NCI-H510A treated with DMSO at 0.1 percent for 48 hours (cell line): ENCODE measurements around the gene ERGIC1.
"Not testable (repeated sequence)": the region's sequence is repeated elsewhere in the genome, so short reads cannot be mapped to it uniquely, and the experiment has no call there.

Source experiments
- DNase-seq: peaks from one replicate; lab custom pipeline; 2025; lab: John Stamatoyannopoulos, UW

Gene ERGIC1

GRCh38 chr5:172848419-172848818, 14.4 kb downstream of the ERGIC1 start:
- DNase-seq, result no peak

DNA sequence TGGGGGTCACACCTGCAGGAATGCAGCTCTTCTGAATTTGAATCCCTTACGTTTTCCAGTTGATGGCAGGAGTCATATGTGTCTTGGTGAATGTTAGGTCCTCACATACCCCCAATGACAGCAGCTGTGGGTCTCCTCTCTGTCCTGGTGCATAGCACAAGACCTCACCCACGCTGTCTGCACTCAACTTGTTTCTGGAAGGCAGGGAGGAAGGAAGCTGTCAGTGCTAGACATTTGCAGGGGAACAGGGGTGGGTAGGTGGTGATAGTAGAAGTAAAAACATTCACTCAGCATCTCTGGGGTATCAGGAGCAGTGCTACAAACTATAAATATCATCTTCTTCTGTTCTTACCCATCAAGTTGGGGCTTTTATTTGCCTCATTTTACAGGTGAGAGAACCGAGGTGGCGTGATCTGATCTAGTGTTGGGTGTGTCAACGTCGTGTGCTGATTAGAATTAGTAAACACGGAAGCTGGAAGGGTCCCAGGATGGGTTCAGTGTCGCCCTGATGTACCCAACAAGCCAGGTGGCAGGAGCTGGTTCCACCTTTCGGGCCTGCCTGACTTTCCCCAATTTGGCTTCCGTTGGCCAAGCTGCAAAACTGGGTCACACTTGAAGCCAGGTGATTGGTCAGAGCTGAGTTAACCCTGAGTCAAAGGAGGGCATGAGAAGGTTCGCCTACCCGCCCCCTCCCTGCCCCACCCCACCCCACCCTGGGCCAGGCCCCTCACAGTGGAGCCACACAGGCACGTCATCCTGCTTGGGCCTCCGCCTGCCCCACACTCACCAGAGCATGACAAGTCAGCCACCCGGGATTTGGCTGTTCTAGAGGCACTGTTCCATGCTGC, 15.8 kb downstream of the ERGIC1 start:
- no peak for DNase-seq

- DNase-seq, result no peak
Observed at GRCh38 chr5:172850454-172850797, 16.4 kb downstream of the ERGIC1 start.

DNA sequence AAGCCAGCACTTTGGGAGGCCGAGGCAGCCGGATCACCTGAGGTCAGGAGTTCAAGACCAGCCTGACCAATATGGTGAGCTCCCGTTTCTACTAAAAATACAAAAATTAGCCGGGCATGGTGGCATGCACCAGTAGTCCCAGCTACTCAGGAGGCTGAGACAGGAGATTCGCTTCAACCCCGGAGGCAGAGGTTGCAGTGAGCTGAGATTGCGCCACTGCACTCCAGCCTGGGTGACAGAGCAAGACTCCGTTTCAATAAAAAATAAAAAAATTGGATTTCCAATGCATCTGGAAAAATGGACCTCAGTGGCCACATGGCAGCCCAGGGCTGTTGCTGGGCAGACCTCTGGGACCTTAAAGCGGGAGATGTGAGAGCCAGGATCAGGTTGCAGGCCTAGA, 17.2 kb downstream of the ERGIC1 start:
- DNase-seq, result not testable (repeated sequence)

DNA sequence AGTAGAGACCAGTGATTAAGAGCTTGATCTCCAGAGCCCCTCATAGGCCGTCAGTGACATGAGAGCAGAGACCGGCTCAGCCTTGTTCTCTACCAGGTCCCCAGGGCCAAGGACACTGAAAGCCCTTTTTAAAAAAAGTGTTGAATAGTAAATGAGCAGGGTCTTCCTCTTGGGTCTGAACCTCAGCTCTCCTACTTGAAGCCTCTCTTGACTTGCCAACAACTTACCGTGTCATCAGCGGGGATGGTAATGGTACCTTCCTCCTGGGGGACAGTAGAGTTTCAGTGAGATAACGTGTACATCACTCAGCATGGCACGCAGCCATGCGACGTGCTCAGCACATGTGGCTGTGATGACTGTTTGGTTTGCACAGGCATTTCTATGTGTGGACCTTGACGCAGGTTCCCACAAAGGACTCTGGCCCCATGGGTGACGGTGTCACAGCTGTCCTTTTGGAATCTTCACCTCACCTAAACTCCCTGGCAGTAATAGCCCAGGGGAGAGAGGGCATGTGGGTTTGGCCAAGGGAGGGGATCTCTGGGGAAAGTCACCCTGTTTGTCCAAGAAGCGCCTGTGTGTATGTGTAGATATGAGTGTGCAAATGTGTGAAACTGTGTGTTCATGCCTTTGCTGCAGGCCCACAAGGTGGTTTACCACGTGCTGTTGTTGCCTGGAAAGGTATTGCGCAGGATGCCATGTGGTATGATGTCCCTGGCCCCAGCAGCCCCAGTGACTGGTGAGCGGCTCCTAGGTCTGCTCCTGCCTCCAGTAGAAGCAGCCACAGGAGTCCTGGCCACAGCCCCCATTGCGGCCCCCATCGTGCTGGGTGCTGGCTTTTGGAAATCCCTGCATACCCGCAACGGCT, 18.7 kb downstream of the ERGIC1 start:
- DNase-seq, result no peak

DNA sequence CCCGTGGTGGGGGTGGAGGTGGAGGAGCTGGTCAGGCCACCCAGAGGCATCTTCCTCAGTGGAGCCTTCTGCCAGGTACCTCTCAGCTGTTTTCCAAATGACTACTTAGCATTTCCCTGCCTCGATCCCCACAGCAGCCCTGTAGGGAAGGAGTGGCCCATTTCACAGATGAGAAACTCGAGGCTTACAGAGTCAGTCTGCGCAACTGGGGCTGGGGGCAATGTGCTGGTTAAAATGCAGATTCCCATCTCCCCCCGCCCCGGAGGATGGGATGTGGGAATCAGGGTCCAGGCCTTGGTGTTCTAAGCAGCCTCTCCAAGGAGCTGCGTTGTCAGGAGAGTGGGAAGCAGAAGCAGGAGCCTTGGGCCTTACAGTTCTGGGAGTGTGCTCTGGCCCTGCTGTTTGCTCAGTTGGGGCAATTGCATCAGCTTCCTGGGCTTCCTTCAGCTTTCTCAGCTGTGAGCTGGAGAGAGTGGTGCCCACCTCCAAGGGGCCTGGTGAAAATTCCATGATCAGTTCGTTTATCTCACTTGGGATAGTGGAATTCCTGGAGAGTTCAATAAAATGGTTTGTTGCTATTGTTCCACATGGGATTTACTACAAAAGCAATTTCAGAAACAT, 19.4 kb downstream of the ERGIC1 start:
- DNase-seq, result no peak

GRCh38 chr5:172854451-172854871, 20.4 kb downstream of the ERGIC1 start:
- DNase-seq, result no peak

DNA sequence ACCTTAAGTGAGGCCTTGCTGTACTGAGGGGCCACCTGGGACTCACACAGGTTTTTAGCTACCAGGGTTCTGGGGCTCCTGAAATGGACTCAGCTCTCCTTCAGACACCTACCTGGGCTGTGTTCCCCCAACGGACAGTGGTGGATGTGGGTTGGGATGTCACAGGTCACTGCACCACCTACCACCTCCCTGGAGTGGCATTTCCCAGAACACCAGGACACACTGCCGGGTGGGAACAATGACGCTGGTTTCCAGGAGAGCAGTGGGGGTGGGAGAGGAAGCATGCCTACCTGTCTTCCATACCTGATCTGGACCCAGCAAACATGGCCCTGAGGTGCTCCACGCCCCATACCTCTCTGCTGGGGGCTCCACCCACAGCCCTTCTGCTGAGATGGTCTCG, 20.9 kb downstream of the ERGIC1 start:
- no peak for DNase-seq

DNA sequence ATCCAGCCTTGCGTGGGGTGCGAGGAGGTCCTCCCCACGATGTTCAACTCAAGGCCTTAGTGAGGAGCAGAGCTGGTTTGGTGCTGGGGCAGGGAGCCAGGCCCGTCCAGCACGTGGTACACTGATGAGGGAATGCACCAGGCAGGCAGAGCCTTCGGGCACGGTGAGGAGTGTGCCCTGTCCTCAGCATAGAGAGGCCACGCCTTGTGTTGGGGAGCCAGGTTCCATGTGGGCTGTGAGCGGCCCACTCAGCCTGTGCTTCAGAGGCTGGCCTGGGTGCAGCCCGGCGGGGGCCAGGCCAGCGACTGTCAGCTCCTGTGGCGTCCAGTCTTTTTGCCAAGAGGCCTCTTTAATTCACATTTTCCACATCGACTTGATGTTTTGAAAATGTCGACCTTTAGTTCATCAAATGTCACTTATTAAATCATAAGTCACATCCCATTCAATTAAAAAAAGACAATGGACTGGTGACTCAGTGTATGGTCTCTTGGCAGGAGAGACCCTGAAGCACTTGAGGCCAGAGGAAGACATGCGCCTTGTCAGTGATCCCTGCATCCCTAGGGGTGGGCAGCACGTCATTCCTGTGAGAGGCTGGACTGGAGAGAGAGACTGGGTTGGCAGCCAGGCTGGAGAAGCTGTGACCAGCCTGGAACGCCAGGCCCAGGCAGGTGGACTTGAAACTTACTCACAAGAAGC, 21.7 kb downstream of the ERGIC1 start:
- DNase-seq, result no peak

DNA sequence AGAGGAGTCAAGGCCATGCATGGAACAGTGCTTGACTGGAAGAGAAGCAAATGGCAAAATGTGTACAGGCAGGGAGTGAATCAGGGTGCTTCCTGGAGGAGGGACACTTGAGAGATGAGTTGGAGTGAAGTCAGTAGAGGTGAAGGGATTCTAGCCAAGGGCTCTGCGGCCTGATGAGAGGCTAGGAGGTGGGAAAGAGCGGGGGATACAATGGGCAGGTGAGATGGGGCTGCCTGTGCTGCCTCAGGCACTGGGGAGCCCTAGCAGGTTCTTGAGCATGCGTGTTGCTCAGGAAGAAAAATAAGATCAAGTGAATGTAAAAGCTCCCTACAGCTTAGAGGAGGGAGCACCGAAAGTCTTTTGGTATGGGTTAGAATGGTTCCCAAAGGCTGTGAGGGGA, 22.3 kb downstream of the ERGIC1 start:
- DNase-seq, result no peak

- no peak for DNase-seq
Observed at GRCh38 chr5:172857982-172858381, 23.9 kb downstream of the ERGIC1 start.

- DNase-seq, result no peak
Observed at GRCh38 chr5:172858511-172858989, 24.5 kb downstream of the ERGIC1 start.

- no peak for DNase-seq
Observed at GRCh38 chr5:172858990-172859811, 25.1 kb downstream of the ERGIC1 start.

DNA sequence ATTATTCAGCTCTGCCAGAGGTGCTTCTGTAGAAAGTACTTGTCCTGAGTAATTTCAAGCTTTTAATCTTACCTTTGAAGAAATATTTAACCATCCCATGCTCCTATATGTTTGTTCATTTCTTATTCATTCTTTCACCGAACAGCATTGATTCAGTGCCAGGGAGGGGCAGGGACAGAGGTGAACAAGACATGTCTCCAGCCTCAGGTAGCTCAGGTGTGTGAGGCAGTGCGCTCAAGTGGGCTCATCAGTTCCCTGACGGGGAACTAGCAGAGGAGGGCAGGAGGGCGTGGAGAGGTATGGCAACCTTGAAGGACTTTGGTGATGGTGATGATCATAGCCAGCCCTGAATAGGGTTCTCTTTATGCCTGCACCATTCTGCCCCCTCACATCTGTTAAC, 25.9 kb downstream of the ERGIC1 start:
- DNase-seq, result no peak

- no peak for DNase-seq
Observed at GRCh38 chr5:172860520-172861443, 26.7 kb downstream of the ERGIC1 start.

DNA sequence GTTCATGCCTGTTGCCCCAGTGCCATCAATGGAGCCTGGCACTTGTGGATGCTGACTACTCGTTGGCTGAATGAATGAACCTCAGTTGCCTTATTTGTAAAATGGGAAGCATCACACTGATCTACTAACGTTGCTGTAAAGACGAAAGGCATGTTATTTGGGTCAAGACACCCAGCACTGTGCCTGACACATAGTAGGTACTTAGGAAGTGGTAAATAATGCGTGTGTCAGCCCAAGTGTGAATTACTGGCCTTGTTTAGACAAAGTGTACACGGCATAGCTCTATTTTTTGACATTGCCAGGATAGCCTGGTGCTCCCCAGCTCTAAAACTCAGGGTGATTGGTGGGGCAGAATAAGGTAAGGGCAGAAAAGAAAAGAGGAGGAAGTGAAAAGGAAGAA, 27.4 kb downstream of the ERGIC1 start:
- no peak for DNase-seq

DNA sequence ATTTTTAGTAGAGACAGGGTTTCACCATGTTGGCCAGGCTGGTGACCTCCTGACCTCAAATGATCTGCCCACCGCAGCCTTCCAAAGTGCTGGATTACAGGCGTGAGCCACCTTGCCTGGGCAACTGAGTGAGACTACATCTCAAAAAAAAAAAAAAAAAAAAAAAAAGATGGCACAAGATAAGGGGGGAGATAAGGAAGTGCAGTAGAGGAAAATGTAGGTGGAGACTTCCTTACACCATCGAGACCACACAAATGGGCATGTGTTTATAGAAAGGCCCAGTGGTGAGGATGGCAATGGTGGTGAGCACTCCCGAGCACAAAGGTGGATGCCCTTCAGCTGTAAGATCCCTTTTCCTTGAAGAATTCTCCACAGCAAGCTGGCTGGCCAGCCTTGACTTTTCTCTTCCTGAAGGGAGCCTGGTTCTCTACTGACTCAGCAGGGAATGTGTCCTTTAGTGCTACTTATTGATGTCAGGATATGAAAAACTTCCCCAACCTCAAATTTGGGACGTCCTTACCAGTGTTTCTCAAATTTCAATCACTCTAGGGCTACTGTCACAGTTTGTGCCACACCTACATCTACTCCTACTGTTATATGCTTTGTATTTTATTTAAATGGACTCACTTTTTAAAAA, 28.2 kb downstream of the ERGIC1 start:
- no peak for DNase-seq

- not testable (repeated sequence) for DNase-seq
Observed at GRCh38 chr5:172864171-172864570, 30.1 kb downstream of the ERGIC1 start.

DNA sequence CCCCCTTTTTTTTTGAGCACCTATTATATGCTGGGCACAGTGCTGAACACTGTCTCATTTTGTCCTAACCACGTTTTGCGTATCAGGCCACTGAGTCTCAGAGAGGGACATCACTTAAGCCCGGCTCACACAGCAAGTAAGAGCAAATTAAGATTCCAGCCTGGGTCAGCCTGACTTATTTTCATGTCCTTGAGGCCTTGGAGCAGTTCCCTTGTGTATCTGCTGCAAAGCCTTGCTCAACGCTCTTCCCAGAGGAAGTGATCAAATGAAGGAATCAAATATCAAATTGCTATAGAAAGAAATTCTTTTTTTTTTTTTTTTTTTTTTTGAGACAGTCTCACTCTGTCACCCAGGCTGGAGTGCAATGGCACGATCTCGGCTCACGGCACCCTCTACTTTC, 30.7 kb downstream of the ERGIC1 start:
- DNase-seq, result no peak

- no peak for DNase-seq
Observed at GRCh38 chr5:172866378-172866777, 32.3 kb downstream of the ERGIC1 start.
